HEK293 (cell line): Measurements from ENCODE around the gene CPE.
A peak's percentile ranks its signal among the peaks of the same experiment; 100 is the strongest.

Source experiments
- CTCF ChIA-PET: fragments of 350-600 bp; formaldehyde crosslinking; extraction: SDS; loops from one replicate; lab custom pipeline; 2021; ENCODE audit warnings: antibody characterized with exemption; lab: Yijun Ruan, JAX
- POLR2A ChIA-PET: fragments of 300-600 bp; formaldehyde crosslinking; extraction: SDS; loops from one replicate; lab custom pipeline; 2020; ENCODE audit warnings: antibody characterized with exemption, inconsistent platforms; lab: Yijun Ruan, JAX
- H3K27ac ChIP-seq: fragments of 200-500 bp; sonication (Bioruptor generic); 2 replicates; pipeline ENCODE4 v1.5.1; 2014; ENCODE audit warnings: low read depth, low read length, control low read depth, inconsistent platforms; ENCODE audit errors: extremely low read depth
- H3K36me3 ChIP-seq, 2 experiments: fragments of 200-500 bp in 1 of 2; sonication (Bioruptor generic) in 1 of 2; 1 replicate in 1 of 2; 2 replicates in 1 of 2; pipeline ENCODE4 v1.5.1; 2014 to 2017; ENCODE audit warnings: inconsistent platforms in 2 of 2, low read length in 2 of 2; ENCODE audit not compliant: control insufficient read depth in 2 of 2, insufficient read depth in 1 of 2
- H3K4me1 ChIP-seq: fragments of 200-500 bp; sonication (Bioruptor generic); 2 replicates; pipeline ENCODE4 v1.5.1; 2014; ENCODE audit warnings: mild to moderate bottlenecking, low read length, inconsistent platforms; ENCODE audit not compliant: control insufficient read depth, insufficient read depth
- H3K4me3 ChIP-seq: 2 replicates; pipeline ENCODE4 v1.5.1; 2011; ENCODE audit warnings: low read depth, mild to moderate bottlenecking, control low read depth, low read length, moderate library complexity
- H3K9me3 ChIP-seq: fragments of 200-500 bp; sonication (Bioruptor generic); 2 replicates; pipeline ENCODE4 v1.5.1; 2014; ENCODE audit warnings: low read depth, low read length, inconsistent platforms; ENCODE audit not compliant: control insufficient read depth, insufficient read depth
- ATF2 ChIP-seq: fragments of 450-650 bp; formaldehyde crosslinking; IDR thresholded peaks from 2 replicates; pipeline ENCODE4 v1.5.1; 2016; ENCODE audit warnings: missing biosample characterization, missing genetic modification characterization, low read depth
- GLI2 ChIP-seq: fragments of 450-650 bp; formaldehyde crosslinking; IDR thresholded peaks from 2 replicates; pipeline ENCODE4; 2017; ENCODE audit warnings: missing biosample characterization, missing genetic modification characterization, low read depth, borderline replicate concordance
- MZF1 ChIP-seq: fragments of 450-650 bp; formaldehyde crosslinking; IDR thresholded peaks from 2 replicates; pipeline ENCODE4 v1.5.1; 2017; ENCODE audit warnings: missing biosample characterization, missing genetic modification characterization, borderline replicate concordance
- PRDM2 ChIP-seq: fragments of 450-650 bp; formaldehyde crosslinking; IDR thresholded peaks from 2 replicates; pipeline ENCODE4 v1.5.1; 2016; ENCODE audit warnings: missing biosample characterization, missing genetic modification characterization, borderline replicate concordance
- PRDM6 ChIP-seq: fragments of 450-650 bp; formaldehyde crosslinking; IDR thresholded peaks from 2 replicates; pipeline ENCODE4 v1.5.1; 2017; ENCODE audit warnings: missing biosample characterization, missing genetic modification characterization
- REST ChIP-seq: fragments of 450-650 bp; formaldehyde crosslinking; IDR thresholded peaks from 2 replicates; pipeline ENCODE4 v1.5.1; 2016; ENCODE audit warnings: missing biosample characterization, missing genetic modification characterization
- ZNF16 ChIP-seq: fragments of 450-650 bp; formaldehyde crosslinking; IDR thresholded peaks from 2 replicates; pipeline ENCODE4 v1.5.1; 2016; ENCODE audit warnings: low read depth, missing biosample characterization, missing genetic modification characterization
- ZNF426 ChIP-seq: fragments of 450-650 bp; formaldehyde crosslinking; IDR thresholded peaks from 2 replicates; pipeline ENCODE4 v1.5.1; 2017; ENCODE audit warnings: missing biosample characterization, missing genetic modification characterization, mild to moderate bottlenecking, inconsistent platforms, moderate library complexity
- ZNF510 ChIP-seq: fragments of 450-650 bp; formaldehyde crosslinking; IDR thresholded peaks from 2 replicates; pipeline ENCODE4 v1.5.1; 2018; ENCODE audit warnings: mild to moderate bottlenecking, missing genetic modification characterization, missing biosample characterization; ENCODE audit not compliant: insufficient replicate concordance
- ZNF658 ChIP-seq: fragments of 450-650 bp; formaldehyde crosslinking; IDR thresholded peaks from 2 replicates; pipeline ENCODE4; 2016; ENCODE audit warnings: missing biosample characterization, missing genetic modification characterization
- ZNF704 ChIP-seq: fragments of 450-650 bp; formaldehyde crosslinking; IDR thresholded peaks from 2 replicates; pipeline ENCODE4 v1.5.1; 2016; ENCODE audit warnings: missing biosample characterization, missing genetic modification characterization
- ZNF707 ChIP-seq: fragments of 450-650 bp; formaldehyde crosslinking; IDR thresholded peaks from 2 replicates; pipeline ENCODE4 v1.5.1; 2016; ENCODE audit warnings: missing biosample characterization, missing genetic modification characterization

Gene CPE

GRCh38 chr4:165386328-165386727, 7.5 kb downstream of the CPE start:
- Histone ChIP-seq H3K4me3 (no peak overlapping the region), H3K9me3 (no peaks in the 10 kb centered on the region), H3K4me1 (peaks cover 33% of the 10 kb centered on the region), H3K27ac (no peak overlapping the region), H3K36me3 (no peaks in the 10 kb centered on the region)
- TF ChIP-seq ZNF426 (tag by site-specific recombination), result no peak
- CTCF ChIA-PET, result interaction anchor here (1.2 kb wide), 1 partner anchor 66 kb away, joined by 3 read pairs; no protein-coding TSS in a partner anchor
- POLR2A ChIA-PET, result no interaction called here

GRCh38 chr4:165388756-165389155, 9.9 kb downstream of the CPE start:
- peak; percentile 63 for TF ChIP-seq PRDM6
- no peak for TF ChIP-seq REST (tag by site-specific recombination)
- no peak for TF ChIP-seq ATF2 (tag by site-specific recombination)
- no peak for TF ChIP-seq GLI2 (tag by site-specific recombination)
- no peak for TF ChIP-seq PRDM2 (tag by site-specific recombination)
- TF ChIP-seq ZNF510 (tag by site-specific recombination), result no peak
- 0 out of 2 replicates have a peak, but pooled peaks have one; percentile 29 for TF ChIP-seq MZF1 (tag by site-specific recombination)
- TF ChIP-seq ZNF707 (tag by site-specific recombination), result no peak
- no peak for TF ChIP-seq ZNF658 (tag by site-specific recombination)
- no peak for TF ChIP-seq ZNF16
- no peak for TF ChIP-seq ZNF704 (tag by site-specific recombination)
- peaks cover 33% of the 10 kb centered on the region for H3K4me1 ChIP-seq
- H3K9me3 ChIP-seq, result no peaks in the 10 kb centered on the region
- POLR2A ChIA-PET, result no interaction called here
- H3K27ac ChIP-seq, result no peak overlapping the region
- H3K4me3 ChIP-seq, result no peak overlapping the region
- no peaks in the 10 kb centered on the region for H3K36me3 ChIP-seq
- CTCF ChIA-PET, result interaction anchor here (0.7 to 2.0 kb wide), 3 partner anchors 33 to 560 kb away, joined by 3 to 6 read pairs (median 4); no protein-coding TSS in a partner anchor
